GM21737 (cell line): ENCODE measurements around the gene EDEM3.

Source experiments
- ATAC-seq: cut with Tn5 transposase; IDR thresholded peaks from one replicate; pipeline ENCODE4 v1.9.1; 2021; ENCODE audit warnings: mild to moderate bottlenecking, moderate library complexity; ENCODE audit not compliant: unreplicated experiment

Gene EDEM3

DNA sequence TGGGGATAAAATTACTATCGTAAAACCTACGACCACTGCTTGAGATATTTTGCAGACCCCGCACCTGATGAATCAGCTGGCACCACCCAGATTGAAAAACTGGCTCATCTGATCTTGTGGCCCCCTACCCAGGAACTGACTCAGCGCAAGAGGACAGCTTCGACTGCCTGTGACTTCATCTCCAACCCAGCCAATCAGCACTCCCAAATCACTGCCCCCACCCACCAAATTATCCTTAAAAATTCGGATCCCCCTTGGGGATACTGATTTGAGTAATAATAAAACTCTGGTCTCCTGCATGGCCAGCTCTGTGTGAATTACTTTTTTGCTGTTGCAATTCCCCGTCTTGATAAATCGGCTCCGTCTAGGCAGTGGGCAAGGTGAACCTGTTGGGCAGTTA, 81.4 kb downstream of the EDEM3 start:
- no peak for ATAC-seq

DNA sequence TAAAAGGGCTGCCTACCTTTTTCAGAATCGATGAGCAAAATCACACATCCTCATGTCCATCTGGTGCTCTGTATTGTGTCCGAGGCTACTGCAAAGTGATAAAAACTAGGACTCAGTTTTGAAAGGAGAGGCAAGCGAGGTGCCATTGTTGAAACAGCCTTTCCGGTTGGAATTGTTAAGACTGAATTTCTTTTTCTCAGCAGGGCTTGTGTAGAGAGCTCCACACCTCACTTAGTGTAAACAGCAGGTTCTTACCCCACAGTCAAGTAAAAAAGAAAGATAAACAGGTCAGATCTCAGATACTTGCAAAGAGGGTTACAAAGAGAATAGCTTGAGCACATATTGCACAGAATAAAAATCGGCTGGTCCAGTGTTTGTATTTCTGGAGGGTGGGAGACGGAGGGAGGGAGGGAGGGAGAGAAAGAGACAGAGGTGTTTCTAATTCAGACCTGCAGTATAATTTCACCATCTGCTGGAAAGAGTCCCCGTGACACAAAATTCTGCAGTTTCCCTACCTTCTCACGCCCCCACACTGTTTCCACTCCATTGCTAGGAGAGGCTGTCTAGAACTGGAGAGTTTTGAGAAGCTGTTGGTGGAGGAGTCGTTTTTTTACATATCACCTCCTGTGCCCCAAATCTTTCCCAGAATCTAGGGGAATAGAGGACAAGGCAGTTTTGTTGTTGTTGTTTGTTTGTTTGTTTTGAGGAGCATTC, 82.5 kb downstream of the EDEM3 start:
- no peak for ATAC-seq

DNA sequence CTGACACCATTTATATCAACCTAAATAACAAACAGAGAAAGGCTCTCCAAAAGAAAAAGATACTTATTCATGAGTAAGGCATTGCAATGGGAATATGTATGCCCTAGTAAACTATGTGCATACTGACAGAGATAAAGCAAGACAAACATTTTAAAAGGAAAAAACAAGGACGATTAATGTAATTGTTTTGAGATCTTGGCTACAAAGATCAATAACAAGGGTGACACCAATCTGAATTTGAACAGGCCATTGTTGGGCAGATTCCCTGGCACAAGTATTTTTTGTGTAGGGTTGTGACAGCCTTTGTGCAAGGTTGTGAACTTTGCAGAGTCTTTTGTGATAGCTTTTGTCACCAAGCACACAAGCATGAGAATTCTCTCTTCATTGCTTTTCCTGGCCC, 85.3 kb downstream of the EDEM3 start:
- ATAC-seq, result no peak

DNA sequence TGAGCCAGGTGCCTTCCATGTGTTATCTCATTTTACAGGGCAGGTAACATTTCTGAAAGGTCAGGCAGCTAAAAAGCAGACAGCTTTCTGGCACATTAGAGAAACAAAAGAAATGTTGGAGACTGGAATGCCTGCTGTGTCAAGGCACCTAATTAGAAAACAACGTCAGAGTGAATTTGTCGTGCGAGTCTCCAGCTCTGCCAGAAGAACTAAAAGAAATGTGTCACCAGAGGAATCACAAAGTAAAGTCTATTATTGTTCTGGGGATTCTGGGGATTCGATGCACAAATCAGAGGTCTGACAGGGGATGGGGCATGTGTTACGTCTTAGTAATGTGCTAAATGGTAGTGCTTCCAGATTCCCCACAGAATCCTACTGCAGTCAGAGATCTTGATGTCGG, 89.3 kb downstream of the EDEM3 start:
- no peak for ATAC-seq

DNA sequence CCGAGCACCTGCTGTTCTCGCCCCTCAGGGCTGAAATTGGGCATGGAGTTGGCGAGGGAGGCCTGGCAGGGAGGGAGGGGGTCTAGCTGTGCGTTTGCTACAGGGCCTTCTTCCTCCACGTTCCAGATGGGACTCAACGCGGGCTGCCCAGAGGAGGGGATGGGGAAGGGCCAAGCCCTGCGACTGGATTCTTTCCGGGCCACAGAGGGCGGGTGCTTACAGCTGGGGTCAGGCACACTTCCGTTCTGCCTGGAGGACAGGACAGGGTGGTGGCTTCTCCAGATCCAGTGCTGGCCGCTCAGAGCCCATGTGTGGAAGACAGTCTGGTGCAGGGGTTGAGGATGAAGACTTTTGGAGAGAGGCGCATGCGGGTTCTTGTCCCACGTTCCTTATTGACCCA, 90.0 kb downstream of the EDEM3 start:
- no peak for ATAC-seq

DNA sequence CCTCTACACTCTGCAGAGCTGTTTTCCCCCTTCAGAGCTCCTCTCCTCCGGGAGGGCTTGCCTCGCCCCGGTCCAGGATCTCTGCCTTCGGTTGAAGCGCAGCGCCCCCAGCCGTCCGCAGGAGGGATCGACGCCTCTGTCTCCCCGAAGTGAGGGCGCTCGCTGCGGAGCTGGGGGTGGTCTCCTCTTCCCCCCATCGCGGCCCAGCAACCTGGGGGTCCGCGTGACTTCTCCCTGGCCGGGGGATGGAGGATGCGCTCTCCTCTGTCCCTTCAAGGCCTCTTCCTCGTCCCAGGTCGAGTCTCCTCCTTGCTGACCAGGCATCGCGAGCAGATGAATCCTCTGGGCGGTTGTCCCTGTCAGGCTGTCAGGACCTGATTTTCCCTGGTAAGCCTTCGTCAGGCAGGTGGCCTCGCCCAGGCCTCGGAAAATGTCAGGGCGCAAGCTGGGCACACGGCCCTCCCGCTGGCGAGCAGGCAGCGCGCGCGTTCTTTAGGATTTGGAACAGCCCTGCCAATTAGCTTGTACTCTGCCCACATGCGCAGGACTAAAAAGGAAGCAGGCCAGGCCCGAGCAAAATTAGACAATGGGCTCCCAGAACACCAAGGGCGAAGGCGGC, 90.5 kb downstream of the EDEM3 start:
- ATAC-seq, result peak; percentile 60

DNA sequence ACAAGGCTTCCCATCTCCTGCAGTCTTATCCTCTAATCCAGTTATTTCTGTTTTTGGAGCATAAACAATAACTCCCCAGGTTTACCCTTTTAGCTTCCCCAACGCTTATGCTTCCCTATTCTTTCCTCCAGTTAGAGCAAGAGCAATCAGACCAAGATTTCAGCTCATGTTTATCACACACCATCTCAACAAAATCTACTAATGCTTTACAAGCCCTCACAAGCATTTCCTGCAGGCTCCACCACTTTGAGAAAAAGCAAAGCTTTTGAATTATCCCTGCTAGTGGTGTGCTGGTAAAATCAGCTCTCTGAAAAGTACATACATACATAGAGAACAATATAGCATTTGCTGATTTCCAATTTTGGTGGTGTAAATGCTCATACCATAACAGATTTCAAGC, 92.9 kb downstream of the EDEM3 start:
- no peak for ATAC-seq

DNA sequence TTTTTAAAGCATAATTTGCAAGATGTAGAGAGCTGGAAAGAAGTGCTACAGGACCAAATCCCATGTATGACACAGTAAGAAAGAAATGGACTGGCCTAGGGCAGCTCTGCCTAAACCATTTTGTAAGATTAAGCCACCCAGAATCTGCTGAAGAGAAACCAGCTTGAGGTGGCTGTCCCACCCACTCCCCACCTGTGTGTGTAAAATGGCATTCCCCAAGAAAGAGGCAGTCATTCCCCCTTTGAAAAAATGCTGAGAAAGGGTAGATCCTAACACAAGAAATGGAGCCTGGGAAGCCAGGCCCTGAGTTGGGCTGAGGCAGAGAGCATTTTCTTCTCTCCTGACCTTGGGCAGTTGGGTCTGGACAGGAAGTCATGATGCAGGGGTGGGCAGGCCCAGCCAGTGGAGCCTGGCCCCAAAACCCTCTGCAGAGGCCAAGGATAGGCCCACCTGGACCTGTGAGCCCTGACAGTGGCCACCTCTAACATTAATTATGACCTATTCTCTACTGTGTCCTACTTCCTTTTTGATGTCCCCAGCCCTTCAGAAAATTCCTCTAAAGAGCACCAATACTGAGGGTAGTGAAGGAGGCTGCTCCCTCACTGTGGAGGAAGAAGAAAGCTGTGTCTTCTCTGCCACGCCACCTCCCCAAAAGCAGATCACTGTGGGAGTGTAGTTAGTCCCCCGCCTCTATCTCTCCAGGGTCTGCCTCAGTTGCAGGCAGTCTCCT, 94.0 kb downstream of the EDEM3 start:
- no peak for ATAC-seq

DNA sequence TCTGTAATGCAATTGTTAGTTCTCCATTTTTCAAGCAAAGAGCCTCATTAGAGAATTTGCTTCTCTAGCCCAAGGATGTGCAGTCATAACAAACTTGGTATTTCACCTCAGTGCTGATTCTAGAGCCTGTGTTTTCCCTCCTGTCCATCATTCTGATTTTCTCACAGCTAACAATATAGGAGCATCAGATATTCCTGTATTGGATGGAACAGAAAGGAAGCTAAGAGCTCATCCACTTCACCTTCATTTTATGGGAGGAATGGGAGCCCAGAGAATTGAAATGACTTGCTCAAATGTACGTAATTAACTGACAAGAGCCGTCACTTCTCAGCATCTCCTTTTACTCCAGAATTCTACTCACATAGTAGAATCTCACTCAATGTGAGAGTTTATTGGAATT, 96.6 kb downstream of the EDEM3 start:
- no peak for ATAC-seq

DNA sequence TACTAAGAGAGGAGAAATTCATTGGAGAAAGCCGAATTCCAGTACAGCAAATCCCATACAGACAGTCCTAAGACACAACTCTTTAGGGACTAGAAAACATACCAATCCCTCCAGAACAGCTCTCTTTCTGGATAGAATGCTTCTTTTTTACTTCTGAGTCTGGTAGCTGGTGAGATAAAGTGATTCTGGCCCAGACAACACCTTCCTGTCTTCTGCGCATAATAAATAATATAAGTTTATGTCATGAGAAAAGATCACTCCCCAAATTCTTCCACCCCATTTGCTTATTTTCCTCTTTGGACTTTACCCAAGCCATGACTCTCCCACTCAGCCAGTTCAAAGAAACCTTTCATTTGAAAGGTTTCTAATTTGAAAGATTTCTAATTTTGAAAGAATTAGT, 98.4 kb downstream of the EDEM3 start:
- ATAC-seq, result no peak

DNA sequence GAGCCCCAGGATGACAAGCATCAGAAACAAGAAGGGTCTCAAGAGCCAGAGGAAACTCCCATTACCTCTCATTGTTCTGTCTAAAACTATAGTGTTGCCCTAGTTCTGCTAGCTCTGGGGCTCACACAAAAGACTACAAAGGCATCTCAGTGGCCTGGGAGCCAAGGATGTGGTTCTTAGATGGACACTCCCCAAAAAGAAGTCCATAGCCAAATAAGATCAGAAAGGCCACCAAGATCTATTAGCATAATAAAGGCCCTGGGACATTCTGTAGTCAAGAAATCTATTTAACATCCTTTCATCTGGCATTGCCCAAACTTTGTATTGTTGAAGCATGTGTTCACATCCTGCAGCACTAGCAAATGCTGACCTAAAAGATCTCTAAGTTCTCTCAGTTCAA, 99.5 kb downstream of the EDEM3 start:
- ATAC-seq, result no peak

DNA sequence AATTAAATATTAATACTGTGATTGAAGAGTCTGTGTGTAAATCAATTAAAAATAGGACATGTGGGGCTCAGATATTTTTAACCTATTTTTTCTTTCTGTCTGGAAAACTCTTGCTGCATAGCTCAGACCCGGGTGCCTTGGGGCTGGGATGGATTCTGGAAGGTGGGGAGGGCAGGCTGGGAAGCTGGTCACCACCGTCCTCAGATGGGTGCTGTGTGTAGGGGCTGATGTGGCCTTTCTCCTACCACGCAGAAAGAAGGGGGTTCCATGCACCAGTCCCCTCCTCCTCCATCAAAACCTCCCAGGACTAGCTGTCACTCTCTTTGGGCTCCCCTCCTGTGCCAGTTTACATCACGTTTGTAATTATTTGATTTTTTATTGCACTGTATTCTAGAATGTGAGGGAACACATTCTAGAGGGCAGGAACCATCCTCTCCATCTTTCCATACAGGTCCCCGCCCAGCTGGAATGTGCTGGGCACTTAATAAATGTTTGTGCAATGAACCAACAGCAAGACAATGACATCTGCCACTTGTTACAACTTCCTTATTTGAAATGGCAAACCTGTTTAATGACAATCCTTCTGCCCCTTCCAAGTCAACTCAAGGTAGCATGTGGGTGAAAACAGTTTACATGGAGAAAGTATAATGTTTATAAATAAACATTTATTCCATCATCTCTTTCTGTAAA, 104.3 kb downstream of the EDEM3 start:
- ATAC-seq, result no peak

DNA sequence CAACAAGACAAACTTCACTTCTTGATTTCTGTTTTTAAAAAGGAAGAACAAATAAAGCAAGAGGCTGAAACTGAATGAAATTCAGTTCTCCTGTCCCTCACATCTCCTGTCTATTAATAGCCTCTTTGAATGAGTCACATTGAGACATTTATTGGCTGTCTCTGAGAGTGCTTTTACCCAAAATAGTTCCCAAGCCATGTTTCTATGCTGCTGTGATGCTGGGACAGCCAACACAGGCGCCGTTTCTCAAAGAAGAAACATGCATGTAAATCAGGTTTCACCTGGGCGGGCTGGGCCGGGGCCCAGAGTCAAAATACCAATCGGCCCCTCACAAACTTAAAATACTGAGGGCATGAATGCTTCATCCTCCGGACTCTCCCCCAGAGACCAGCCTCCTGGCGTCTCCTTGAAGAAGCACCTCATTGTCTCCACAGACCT, 105.2 kb downstream of the EDEM3 start:
- ATAC-seq, result no peak

DNA sequence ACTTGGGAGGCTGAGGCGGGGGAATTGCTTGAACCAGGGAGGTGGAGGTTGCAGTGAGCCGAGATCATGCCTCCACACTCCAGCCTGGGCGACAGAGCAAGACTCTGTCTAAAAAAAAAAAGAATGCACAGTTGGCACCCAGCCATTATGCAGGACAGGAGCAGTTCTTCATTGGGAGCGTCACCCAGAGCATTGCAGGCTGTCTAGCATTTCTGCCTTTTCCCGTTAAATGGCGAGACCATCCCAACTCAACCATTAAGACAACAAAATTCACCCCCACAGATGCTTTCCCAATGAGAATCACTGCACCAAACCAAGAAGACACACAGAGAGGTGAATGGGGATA, 105.8 kb downstream of the EDEM3 start:
- no peak for ATAC-seq

DNA sequence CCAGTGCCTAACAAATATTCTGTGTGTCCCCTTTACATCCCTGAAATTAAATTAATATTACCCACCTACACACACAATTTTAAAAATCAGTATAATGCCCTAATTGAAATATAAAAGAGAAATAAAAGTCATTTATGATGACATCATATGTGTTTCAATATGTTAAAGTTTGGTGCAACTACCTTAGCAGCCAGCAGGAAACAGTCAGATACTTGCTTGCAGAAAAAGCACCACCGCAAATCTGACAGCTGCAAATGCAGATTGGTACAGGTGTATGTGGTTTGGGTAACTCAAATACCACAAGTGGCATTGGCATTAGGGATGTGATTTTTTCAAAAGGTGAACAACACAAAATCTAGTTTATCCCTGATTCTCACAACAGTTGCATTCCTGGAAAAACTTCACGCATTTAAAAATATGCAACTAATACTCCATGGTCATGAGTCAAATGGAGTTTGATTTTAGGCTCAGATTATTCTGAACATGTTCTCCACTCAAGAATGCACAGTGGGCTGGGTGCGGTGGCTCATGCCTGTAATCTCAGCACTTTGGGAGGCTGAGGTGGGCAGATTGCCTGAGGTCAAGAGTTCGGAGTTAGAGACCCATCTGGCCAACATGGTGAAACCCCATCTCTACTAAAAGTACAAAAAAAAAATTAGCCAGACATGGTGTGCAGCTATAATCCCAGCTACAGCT, 106.3 kb downstream of the EDEM3 start:
- ATAC-seq, result no peak

DNA sequence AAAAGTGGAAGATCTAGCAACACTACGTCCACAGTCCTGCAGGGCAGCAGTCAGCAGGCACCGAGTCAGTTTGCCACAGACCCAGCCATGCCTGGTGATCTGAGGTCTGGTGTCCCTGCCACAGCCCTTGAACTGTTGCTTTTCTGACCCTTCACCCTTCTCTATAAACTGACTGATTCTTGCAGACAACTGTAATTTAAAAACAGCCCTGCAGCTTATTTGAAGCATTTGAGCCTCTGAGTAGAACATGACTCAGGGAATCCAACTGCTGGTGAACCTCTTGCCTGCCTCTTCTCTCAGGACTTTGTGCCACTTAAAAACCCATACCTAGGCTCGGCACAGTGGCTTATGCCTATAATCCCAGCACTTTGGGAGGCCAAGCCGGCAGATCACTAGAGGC, 107.2 kb downstream of the EDEM3 start:
- no peak for ATAC-seq

DNA sequence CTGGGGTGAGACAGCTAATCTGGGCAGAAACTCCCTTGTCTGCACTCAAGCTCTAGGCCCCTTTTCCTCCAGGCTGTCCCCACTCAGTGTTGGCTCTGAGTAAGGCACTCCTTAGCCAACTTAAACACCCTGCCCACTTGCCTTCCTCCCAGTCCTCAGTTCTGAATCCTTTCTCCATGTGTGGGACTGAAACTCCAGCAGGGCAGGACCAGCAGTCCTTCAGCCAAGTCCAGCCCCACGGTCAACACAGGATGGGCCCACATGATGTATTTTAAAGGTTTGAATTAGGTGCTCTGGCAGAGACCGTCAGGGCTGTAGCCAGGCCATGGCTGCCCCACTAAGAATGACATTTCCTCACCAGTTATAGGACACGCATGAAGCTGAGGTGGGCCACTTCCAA, 107.8 kb downstream of the EDEM3 start:
- ATAC-seq, result no peak

DNA sequence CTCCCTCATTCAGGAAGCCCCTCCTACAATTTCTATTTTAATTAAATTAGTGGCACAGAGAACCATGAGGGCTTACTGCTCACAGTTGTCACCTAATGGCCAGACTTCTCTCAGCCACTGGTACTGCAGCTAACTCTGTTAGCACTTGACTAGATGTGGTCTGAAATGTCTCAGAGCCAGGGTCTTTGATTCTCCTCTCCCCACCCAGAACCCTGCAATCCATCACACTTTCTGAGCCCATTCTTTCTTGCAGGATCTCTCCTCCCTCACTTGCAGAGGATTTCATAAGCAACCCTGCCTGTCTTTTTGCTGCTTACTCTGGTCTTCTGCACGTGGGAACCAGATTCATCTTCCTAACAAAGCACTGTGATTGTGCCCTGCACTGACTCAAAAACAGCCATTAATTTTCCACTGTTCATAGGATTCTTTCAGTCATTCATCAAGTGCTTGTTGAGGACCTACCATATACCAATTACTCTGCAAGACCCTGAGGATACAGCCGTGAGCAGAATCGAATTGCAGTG, 108.4 kb downstream of the EDEM3 start:
- ATAC-seq, result no peak

DNA sequence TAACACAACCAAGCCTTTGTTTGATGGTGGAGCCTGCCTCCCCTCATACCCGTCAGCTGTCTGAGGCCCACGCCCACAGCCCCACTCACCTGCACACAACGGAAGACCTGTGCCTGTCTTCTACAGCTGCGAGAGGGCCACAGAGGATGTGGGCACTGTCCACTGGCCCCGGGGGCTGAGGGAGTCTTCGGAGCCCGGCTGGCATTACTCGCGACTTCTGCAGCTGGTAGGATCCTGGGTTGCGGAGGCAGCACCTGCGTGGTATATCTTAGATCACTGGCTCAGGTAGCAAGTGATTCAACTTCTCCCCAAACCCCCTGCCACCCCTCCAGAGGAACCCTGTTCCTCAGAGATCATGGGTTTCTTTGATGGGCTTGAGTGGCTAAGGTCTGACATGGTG, 109.9 kb downstream of the EDEM3 start:
- no peak for ATAC-seq

DNA sequence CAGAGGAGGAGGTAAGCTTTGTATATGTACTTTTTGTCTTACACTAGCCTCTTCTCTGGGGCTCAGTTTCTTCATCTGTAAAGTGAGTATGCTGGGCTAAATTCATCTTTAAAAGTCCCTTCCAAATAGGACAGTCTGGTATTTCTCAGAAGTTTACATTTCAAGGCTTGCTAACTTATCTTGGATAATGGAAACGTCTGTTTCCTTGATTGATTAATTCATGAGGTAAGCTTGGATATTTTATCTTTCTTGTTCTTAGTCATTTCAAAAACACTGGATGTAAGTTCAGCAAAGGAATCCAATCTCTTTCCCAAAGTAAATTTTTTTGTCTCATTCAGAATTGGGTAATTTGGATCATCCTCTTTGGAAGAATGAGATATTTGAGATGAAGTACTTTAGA, 111.0 kb downstream of the EDEM3 start:
- no peak for ATAC-seq

DNA sequence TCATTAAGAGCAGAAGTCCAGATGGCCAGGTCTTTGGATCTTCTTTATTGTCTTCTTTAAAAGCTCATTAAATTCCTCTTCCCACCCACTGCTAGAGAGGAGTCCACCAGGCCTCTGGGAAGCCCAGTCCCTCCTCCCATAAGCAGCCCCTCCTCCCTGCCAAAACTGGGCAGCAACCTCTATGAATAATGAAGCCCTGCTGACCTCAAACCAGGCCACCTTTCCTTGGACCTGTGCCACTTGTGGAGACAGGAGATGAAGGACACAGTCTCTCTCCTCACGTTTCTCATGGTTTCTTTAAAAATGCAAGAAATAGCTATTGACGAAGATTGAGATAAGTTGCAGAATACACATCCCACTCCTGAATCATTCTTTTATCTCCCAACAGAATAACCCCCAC, 112.8 kb downstream of the EDEM3 start:
- no peak for ATAC-seq
